ENCODE measurements around the gene NRP1. TPM values are rescaled to one million over a fixed set of nuclear protein-coding genes. Genes with fewer than 3 reads are reported as not detected.

The NRP1 gene
- total RNA-seq, 1 experiment from 2014 or later = 3.0 TPM

GRCh38 chr10:33321516-33321915 lies 13.0 kb downstream of the NRP1 start (continued):
- TF ChIP-seq CTCF (IDR thresholded peaks at IDR 0.05) (no peak), ZNF263 (CRISPR knock-in tag; IDR thresholded peaks at IDR 0.05; ENCODE audit: low read depth) (no peak), KAT7 (CRISPR knock-in tag; IDR thresholded peaks at IDR 0.05; ENCODE audit: borderline replicate concordance) (no peak), FOXJ3 (CRISPR knock-in tag; IDR thresholded peaks at IDR 0.05; ENCODE audit: borderline replicate concordance) (no peak), ZBTB43 (CRISPR knock-in tag; IDR thresholded peaks at IDR 0.05) (no peak), RELA (CRISPR knock-in tag; IDR thresholded peaks at IDR 0.05; ENCODE audit: borderline replicate concordance) (no peak), ZNF121 (CRISPR knock-in tag; IDR thresholded peaks at IDR 0.05) (no peak)

GRCh38 chr10:33320288-33320687 lies 14.2 kb downstream of the NRP1 start:
- DNase-seq (ENCODE audit: low spot score) (no peak), ATAC-seq (no peak)
- Mint-ChIP-seq H3K9me3 (peaks cover 7% of the 10 kb centered on the region), H3K4me3 (no peak overlapping the region), H3K27ac (no peak overlapping the region), H3K4me1 (peaks cover 18% of the 10 kb centered on the region), H3K27me3 (ENCODE audit: low read depth) (no peaks in the 10 kb centered on the region), H3K36me3 (peaks cover 4% of the 10 kb centered on the region)
- ChIA-PET CTCF (interaction anchor here (0.7 to 1.5 kb wide), 3 partner anchors 127 to 755 kb away, joined by 3 to 6 read pairs (median 5); no protein-coding TSS in a partner anchor), POLR2A (no interaction called here)
- no peak for TF ChIP-seq NFATC4 (CRISPR knock-in tag; IDR thresholded peaks at IDR 0.05)
- no peak for TF ChIP-seq SP1 (CRISPR knock-in tag; conservative IDR thresholded peaks at IDR 0.05)
- TF ChIP-seq ZBTB21 (CRISPR knock-in tag; IDR thresholded peaks at IDR 0.05; ENCODE audit: borderline replicate concordance) = no peak
- no peak for TF ChIP-seq CDX4 (CRISPR knock-in tag; IDR thresholded peaks at IDR 0.05; ENCODE audit: borderline replicate concordance)
- TF ChIP-seq JAZF1 (CRISPR knock-in tag; IDR thresholded peaks at IDR 0.05) = no peak
- TF ChIP-seq ZNF281 (CRISPR knock-in tag; IDR thresholded peaks at IDR 0.05) = no peak
- no peak for TF ChIP-seq IRF2 (CRISPR knock-in tag; IDR thresholded peaks at IDR 0.05; ENCODE audit: borderline replicate concordance, low read depth)
- no peak for TF ChIP-seq CBFB (CRISPR knock-in tag; IDR thresholded peaks at IDR 0.05; ENCODE audit: low read depth)
- no peak for TF ChIP-seq KAT7 (CRISPR knock-in tag; IDR thresholded peaks at IDR 0.05; ENCODE audit: borderline replicate concordance)
- TF ChIP-seq E2F5 (CRISPR knock-in tag; IDR thresholded peaks at IDR 0.05) = no peak
- TF ChIP-seq ZNF532 (CRISPR knock-in tag; IDR thresholded peaks at IDR 0.05; ENCODE audit: borderline replicate concordance) = no peak
- TF ChIP-seq TCF7 (CRISPR knock-in tag; IDR thresholded peaks at IDR 0.05; ENCODE audit: low read depth) = no peak
- no peak for TF ChIP-seq NFE2L1 (CRISPR knock-in tag; IDR thresholded peaks at IDR 0.05)
- no peak for TF ChIP-seq GRHL2 (CRISPR knock-in tag; IDR thresholded peaks at IDR 0.05; ENCODE audit: insufficient replicate concordance, severe bottlenecking)
- no peak for TF ChIP-seq AFF4 (CRISPR knock-in tag; IDR thresholded peaks at IDR 0.05; ENCODE audit: borderline replicate concordance)

Measured in WTC11 (cell line).